ENCODE data around the gene ATP13A3. TPM values are rescaled to one million over a fixed set of nuclear protein-coding genes. Genes with fewer than 3 reads are reported as not detected.

ATP13A3 gene
- total RNA-seq, 6 donors from 2014 or later, result 67.9 to 152 (median 94.6) TPM

DNA sequence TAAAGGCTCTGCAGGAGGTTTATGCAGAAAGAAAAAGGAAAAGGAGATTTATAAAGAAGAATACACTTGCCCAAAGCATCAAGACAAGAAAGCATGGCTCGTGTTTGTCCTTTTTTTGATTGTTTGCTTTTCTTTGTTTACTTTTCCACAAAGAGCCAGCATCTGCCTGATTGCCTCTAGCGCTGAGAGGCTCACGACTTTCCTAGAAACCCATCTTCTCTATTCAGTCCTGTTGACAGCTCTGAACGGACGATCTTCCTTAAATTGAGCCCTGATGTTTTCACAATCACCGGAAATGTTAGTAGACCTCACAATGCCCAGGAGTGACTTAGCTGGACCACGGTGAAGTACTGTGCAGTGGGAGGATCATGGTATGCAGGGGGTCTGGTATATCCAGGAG lies 100.2 kb downstream of the ATP13A3 start:
- no peak overlapping the region for H3K4me3 ChIP-seq
- TF ChIP-seq EP300 (IDR thresholded peaks at IDR 0.05) (no peak), POLR2AphosphoS5 (IDR thresholded peaks at IDR 0.05) (no peak), POLR2A (IDR thresholded peaks at IDR 0.05) (no peak)
- TF ChIP-seq, protein P1, sequence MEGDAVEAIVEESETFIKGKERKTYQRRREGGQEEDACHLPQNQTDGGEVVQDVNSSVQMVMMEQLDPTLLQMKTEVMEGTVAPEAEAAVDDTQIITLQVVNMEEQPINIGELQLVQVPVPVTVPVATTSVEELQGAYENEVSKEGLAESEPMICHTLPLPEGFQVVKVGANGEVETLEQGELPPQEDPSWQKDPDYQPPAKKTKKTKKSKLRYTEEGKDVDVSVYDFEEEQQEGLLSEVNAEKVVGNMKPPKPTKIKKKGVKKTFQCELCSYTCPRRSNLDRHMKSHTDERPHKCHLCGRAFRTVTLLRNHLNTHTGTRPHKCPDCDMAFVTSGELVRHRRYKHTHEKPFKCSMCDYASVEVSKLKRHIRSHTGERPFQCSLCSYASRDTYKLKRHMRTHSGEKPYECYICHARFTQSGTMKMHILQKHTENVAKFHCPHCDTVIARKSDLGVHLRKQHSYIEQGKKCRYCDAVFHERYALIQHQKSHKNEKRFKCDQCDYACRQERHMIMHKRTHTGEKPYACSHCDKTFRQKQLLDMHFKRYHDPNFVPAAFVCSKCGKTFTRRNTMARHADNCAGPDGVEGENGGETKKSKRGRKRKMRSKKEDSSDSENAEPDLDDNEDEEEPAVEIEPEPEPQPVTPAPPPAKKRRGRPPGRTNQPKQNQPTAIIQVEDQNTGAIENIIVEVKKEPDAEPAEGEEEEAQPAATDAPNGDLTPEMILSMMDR (IDR thresholded peaks at IDR 0.05), result no peak
- no peaks in the 10 kb centered on the region for H3K27me3 ChIP-seq
- no peaks in the 10 kb centered on the region for H3K4me1 ChIP-seq
- DNase-seq (no peak), ATAC-seq (ENCODE audit: low FRiP score in 2 of 2) (no peak)
- no peaks in the 10 kb centered on the region for H3K36me3 ChIP-seq
- 58 to 61% methylated on average over 7 of the region's 7 CpGs for WGBS, 2 donors
- peaks cover 0 to 5% (median 3%) of the 10 kb centered on the region in 4 donors for H3K9me3 ChIP-seq
- H3K27ac ChIP-seq, result no peak overlapping the region

DNA sequence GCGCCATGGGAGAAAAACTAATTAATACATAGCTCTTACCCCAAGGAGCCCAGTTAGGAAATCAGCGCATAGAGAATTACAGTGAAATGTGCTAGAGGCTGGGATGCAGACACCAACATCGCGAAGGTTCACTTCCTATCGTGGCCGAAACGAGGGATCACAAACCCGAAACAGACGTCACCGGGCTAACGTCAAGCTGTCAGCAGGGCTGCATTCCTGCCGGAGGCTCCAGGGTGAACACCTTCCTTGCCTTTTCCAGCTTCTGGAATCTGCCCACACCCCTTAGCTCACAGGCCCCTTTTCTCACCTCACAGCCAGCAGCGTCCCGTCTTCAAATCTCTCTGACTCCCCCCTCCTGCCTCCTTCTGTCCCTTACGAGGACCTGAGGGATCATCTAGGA lies 100.7 kb downstream of the ATP13A3 start:
- TF ChIP-seq, protein P1 (IDR thresholded peaks at IDR 0.05), result no peak
- TF ChIP-seq EP300 (IDR thresholded peaks at IDR 0.05), result no peak
- TF ChIP-seq POLR2A (IDR thresholded peaks at IDR 0.05), result no peak
- TF ChIP-seq POLR2AphosphoS5 (IDR thresholded peaks at IDR 0.05), result no peak

DNA sequence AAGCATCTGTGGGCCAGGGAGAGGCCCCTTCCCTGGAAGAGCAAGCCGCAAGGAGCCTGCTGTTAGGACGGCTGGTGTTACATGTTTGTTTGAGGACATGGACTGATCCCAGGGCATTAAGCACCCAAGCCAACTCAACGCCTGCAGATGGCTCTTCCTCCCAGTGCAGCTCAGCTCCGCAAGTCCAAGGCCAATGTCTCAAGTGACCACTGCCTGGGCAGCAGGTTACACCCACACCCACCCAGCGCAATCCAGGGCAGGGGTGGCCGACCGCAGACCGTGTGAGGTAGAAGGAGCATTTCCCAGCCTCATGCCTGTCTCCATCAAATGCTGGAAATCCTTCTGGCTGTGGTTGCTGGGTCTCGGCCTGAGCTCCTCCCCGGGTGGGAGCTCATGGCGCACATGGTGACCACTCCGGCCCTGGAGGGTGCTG lies 102.2 kb downstream of the ATP13A3 start:
- H3K27ac ChIP-seq, result no peak overlapping the region
- no peak overlapping the region for H3K4me3 ChIP-seq
- peaks cover 0 to 5% (median 0%) of the 10 kb centered on the region in 4 donors for H3K4me1 ChIP-seq
- no peaks in the 10 kb centered on the region for H3K27me3 ChIP-seq
- no peaks in the 10 kb centered on the region for H3K36me3 ChIP-seq
- ATAC-seq (ENCODE audit: low FRiP score in 2 of 2), result no peak
- no peak for TF ChIP-seq POLR2A (IDR thresholded peaks at IDR 0.05)
- TF ChIP-seq, protein P1 (IDR thresholded peaks at IDR 0.05), result no peak
- TF ChIP-seq POLR2AphosphoS5 (IDR thresholded peaks at IDR 0.05), result no peak
- no peak for TF ChIP-seq EP300 (IDR thresholded peaks at IDR 0.05)
- WGBS, 2 donors, result 85 to 90% methylated on average over 7 to 12 of the region's 12 CpGs
- peak in 1 of 2 donors; percentile 62 for DNase-seq
- no peaks in the 10 kb centered on the region for H3K9me3 ChIP-seq

More for the DNA sequence above, 100.7 kb downstream of the ATP13A3 start:
- Histone ChIP-seq H3K4me3 (no peak overlapping the region), H3K27me3 (no peaks in the 10 kb centered on the region), H3K9me3 (peaks cover 0 to 4% (median 3%) of the 10 kb centered on the region in 4 donors), H3K27ac (no peak overlapping the region), H3K4me1 (peaks cover 0 to 5% (median 0%) of the 10 kb centered on the region in 4 donors), H3K36me3 (no peaks in the 10 kb centered on the region)
- 75 to 85% methylated on average over 15 of the region's 15 CpGs for WGBS, 2 donors
- ATAC-seq (ENCODE audit: low FRiP score in 2 of 2), result no peak
- no peak for DNase-seq

DNA sequence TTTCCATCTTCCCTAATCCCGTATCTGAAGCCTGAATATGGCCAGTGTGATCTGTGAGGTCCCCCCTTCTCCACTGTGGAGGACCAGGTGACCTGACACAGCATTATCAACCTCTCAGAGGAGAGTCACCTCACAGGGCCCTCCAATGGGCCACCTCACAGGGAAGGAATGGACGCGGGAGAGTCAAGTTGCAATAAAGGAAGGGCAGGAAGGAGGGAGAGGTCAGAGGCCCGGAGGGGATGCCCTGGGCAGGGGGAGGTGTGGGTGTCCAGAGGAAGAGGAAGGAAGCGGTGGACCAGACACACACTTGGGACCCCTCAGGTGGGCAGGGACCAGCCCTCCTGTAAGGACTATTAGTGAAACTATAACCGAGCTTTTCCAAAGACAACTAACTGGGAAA lies 102.6 kb downstream of the ATP13A3 start:
- no peaks in the 10 kb centered on the region for H3K9me3 ChIP-seq
- H3K36me3 ChIP-seq, result no peaks in the 10 kb centered on the region
- no peak for TF ChIP-seq POLR2AphosphoS5 (IDR thresholded peaks at IDR 0.05)
- TF ChIP-seq, protein P1 (IDR thresholded peaks at IDR 0.05), result no peak
- no peak for TF ChIP-seq POLR2A (IDR thresholded peaks at IDR 0.05)
- TF ChIP-seq EP300 (IDR thresholded peaks at IDR 0.05), result no peak
- WGBS, 2 donors, result 66 to 89% methylated on average over 6 of the region's 6 CpGs
- no peak for DNase-seq
- H3K27ac ChIP-seq, result no peak overlapping the region
- H3K4me3 ChIP-seq, result no peak overlapping the region
- peaks cover 0 to 5% (median 0%) of the 10 kb centered on the region in 4 donors for H3K4me1 ChIP-seq
- H3K27me3 ChIP-seq, result no peaks in the 10 kb centered on the region
- no peak for ATAC-seq (ENCODE audit: low FRiP score in 2 of 2)

DNA sequence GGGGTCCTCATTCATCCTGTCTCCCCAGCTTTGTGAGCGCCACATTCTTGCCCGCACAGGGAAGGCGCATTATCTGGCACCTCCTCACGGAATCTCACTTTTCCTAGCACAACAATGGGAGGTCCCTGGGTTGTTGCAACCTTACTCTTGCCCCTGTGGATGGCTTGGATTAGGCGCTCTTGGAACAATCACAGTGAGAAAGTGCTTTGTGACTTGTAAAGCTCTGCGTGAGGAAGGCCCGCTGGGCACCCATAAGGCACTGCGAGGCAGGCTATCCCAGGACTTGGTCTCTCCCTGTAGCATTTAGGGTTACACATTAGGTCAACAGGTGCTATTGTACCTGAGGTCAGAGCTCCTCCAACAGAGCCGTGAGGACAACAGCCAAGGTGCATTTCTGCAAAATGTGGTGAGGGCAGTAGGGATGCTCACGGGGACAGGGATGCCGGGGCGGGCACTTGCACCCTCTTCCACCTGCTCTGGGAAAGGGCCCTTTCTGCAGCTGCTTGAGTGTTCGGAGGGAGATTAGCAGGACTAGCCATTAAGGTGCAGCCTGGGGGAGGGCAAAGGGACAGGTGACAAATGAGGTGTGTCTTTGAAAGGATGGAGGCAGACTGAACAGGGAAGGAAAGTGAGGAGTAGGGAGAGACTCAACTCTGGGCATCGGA lies 103.4 kb downstream of the ATP13A3 start:
- no peak overlapping the region for H3K27ac ChIP-seq
- no peak for DNase-seq
- H3K9me3 ChIP-seq, result no peaks in the 10 kb centered on the region
- no peaks in the 10 kb centered on the region for H3K27me3 ChIP-seq
- 90 to 94% methylated on average over 13 to 14 of the region's 14 CpGs for WGBS, 2 donors
- no peak for ATAC-seq (ENCODE audit: low FRiP score in 2 of 2)
- TF ChIP-seq, protein P1 (IDR thresholded peaks at IDR 0.05), result no peak
- TF ChIP-seq POLR2AphosphoS5 (IDR thresholded peaks at IDR 0.05) (no peak), EP300 (IDR thresholded peaks at IDR 0.05) (no peak), POLR2A (IDR thresholded peaks at IDR 0.05) (no peak)
- H3K4me3 ChIP-seq, result no peak overlapping the region
- no peaks in the 10 kb centered on the region for H3K36me3 ChIP-seq
- H3K4me1 ChIP-seq, result peaks cover 0 to 5% (median 0%) of the 10 kb centered on the region in 4 donors

Data from upper lobe of left lung (tissue), 6 donors.